HUES64 (cell line): ENCODE data around the gene UQCC2.

Experiments
- H3K27ac ChIP-seq: 2 replicates; pipeline ENCODE4 v1.7.0; 2013; ENCODE audit warnings: low read depth, low read length, inconsistent platforms
- H3K27me3 ChIP-seq: 2 replicates; pipeline ENCODE4 v1.6.1; 2013; ENCODE audit warnings: mild to moderate bottlenecking, low read length; ENCODE audit not compliant: insufficient read depth
- H3K36me3 ChIP-seq: 2 replicates; pipeline ENCODE4 v1.6.1; 2013; ENCODE audit warnings: mild to moderate bottlenecking, low read length; ENCODE audit not compliant: insufficient read depth
- H3K4me1 ChIP-seq: 2 replicates; pipeline ENCODE4 v1.6.1; 2013; ENCODE audit warnings: mild to moderate bottlenecking, low read length, moderate library complexity; ENCODE audit not compliant: insufficient read depth
- H3K4me3 ChIP-seq: 2 replicates; pipeline ENCODE4 v1.5.1; 2013; ENCODE audit warnings: mild to moderate bottlenecking, low read length, moderate library complexity
- H3K9ac ChIP-seq: 2 replicates; pipeline ENCODE4 v1.6.1; 2013; ENCODE audit warnings: mild to moderate bottlenecking, low read depth, low read length
- H3K9me3 ChIP-seq: 2 replicates; pipeline ENCODE4 v1.6.1; 2013; ENCODE audit warnings: low read depth, low read length; ENCODE audit not compliant: insufficient read depth
- WGBS: fragments of 150-250, 120-280 bp; methylation state at CpG from one replicate; pipeline ENCODE4 v1.1.7; 2013; ENCODE audit warnings: missing lambda C conversion rate; 5-methylcytosine and 5-hydroxymethylcytosine counted together

UQCC2 gene

GRCh38 chr6:33704215-33705066 lies 7.1 kb downstream of the UQCC2 start:
- no peak overlapping the region for H3K4me3 ChIP-seq
- no peak overlapping the region for H3K27ac ChIP-seq
- H3K9me3 ChIP-seq = no peaks in the 10 kb centered on the region
- H3K36me3 ChIP-seq = peaks cover 58% of the 10 kb centered on the region
- no peak overlapping the region for H3K9ac ChIP-seq
- 0 out of 2 replicates have a peak, but pooled peaks cover 3% of the 10 kb centered on the region for H3K4me1 ChIP-seq
- H3K27me3 ChIP-seq = no peaks in the 10 kb centered on the region
- 92% methylated on average over 11 of the region's 11 CpGs for WGBS

GRCh38 chr6:33702345-33702977 lies 9.0 kb downstream of the UQCC2 start:
- H3K9me3 ChIP-seq = no peaks in the 10 kb centered on the region
- WGBS = 100% methylated on average over 1 of the region's 1 CpG
- peaks cover 58% of the 10 kb centered on the region for H3K36me3 ChIP-seq
- H3K4me1 ChIP-seq = 0 out of 2 replicates have a peak, but pooled peaks cover 3% of the 10 kb centered on the region
- H3K4me3 ChIP-seq = no peak overlapping the region
- H3K27ac ChIP-seq = no peak overlapping the region
- H3K9ac ChIP-seq = no peak overlapping the region
- H3K27me3 ChIP-seq = no peaks in the 10 kb centered on the region

GRCh38 chr6:33700391-33701050 lies 11.0 kb downstream of the UQCC2 start:
- Histone ChIP-seq H3K9ac (no peak overlapping the region), H3K27me3 (no peaks in the 10 kb centered on the region), H3K27ac (no peak overlapping the region), H3K4me3 (no peak overlapping the region), H3K36me3 (peaks cover 70% of the 10 kb centered on the region), H3K4me1 (0 out of 2 replicates have a peak, but pooled peaks cover 3% of the 10 kb centered on the region), H3K9me3 (no peaks in the 10 kb centered on the region)
- 19% methylated on average over 8 of the region's 10 CpGs for WGBS

GRCh38 chr6:33699739-33700138 lies 11.8 kb downstream of the UQCC2 start:
- Histone ChIP-seq H3K4me1 (0 out of 2 replicates have a peak, but pooled peaks cover 3% of the 10 kb centered on the region), H3K36me3 (peaks cover 78% of the 10 kb centered on the region), H3K4me3 (no peak overlapping the region), H3K9me3 (no peaks in the 10 kb centered on the region), H3K27ac (no peak overlapping the region), H3K27me3 (no peaks in the 10 kb centered on the region), H3K9ac (no peak overlapping the region)
- WGBS = 96% methylated on average over 4 of the region's 5 CpGs

- H3K4me3 ChIP-seq = no peak overlapping the region
- H3K9ac ChIP-seq = no peak overlapping the region
- no peaks in the 10 kb centered on the region for H3K27me3 ChIP-seq
- H3K9me3 ChIP-seq = no peaks in the 10 kb centered on the region
- no peak overlapping the region for H3K27ac ChIP-seq
- peaks cover 78% of the 10 kb centered on the region for H3K36me3 ChIP-seq
- WGBS = 92% methylated on average over 7 of the region's 8 CpGs
- 0 out of 2 replicates have a peak, but pooled peaks cover 3% of the 10 kb centered on the region for H3K4me1 ChIP-seq
Measured at GRCh38 chr6:33699131-33699530, 12.4 kb downstream of the UQCC2 start.

GRCh38 chr6:33698494-33698893 lies 13.0 kb downstream of the UQCC2 start:
- 92% methylated on average over 9 of the region's 10 CpGs for WGBS
- Histone ChIP-seq H3K27ac (no peak overlapping the region), H3K27me3 (no peaks in the 10 kb centered on the region), H3K4me3 (no peak overlapping the region), H3K9ac (no peak overlapping the region), H3K9me3 (no peaks in the 10 kb centered on the region), H3K36me3 (peaks cover 78% of the 10 kb centered on the region), H3K4me1 (0 out of 2 replicates have a peak, but pooled peaks cover 3% of the 10 kb centered on the region)

- H3K27ac ChIP-seq = no peak overlapping the region
- H3K4me1 ChIP-seq = 0 out of 2 replicates have a peak, but pooled peaks cover 3% of the 10 kb centered on the region
- H3K9me3 ChIP-seq = no peaks in the 10 kb centered on the region
- H3K36me3 ChIP-seq = peaks cover 81% of the 10 kb centered on the region
- no peak overlapping the region for H3K4me3 ChIP-seq
- no peaks in the 10 kb centered on the region for H3K27me3 ChIP-seq
- 96% methylated on average over 10 of the region's 10 CpGs for WGBS
- no peak overlapping the region for H3K9ac ChIP-seq
Measured at GRCh38 chr6:33697845-33698244, 13.7 kb downstream of the UQCC2 start.

GRCh38 chr6:33696548-33697518 lies 14.7 kb downstream of the UQCC2 start:
- Histone ChIP-seq H3K9ac (no peak overlapping the region), H3K4me3 (no peak overlapping the region), H3K27ac (no peak overlapping the region), H3K36me3 (peaks cover 85% of the 10 kb centered on the region), H3K27me3 (no peaks in the 10 kb centered on the region), H3K9me3 (no peaks in the 10 kb centered on the region), H3K4me1 (0 out of 2 replicates have a peak, but pooled peaks cover 3% of the 10 kb centered on the region)
- 81% methylated on average over 15 of the region's 15 CpGs for WGBS

GRCh38 chr6:33696076-33696475 lies 15.4 kb downstream of the UQCC2 start:
- H3K9ac ChIP-seq = no peak overlapping the region
- H3K4me3 ChIP-seq = no peak overlapping the region
- no peak overlapping the region for H3K27ac ChIP-seq
- no peaks in the 10 kb centered on the region for H3K9me3 ChIP-seq
- WGBS = 95% methylated on average over 10 of the region's 10 CpGs
- 0 out of 2 replicates have a peak, but pooled peaks cover 3% of the 10 kb centered on the region for H3K4me1 ChIP-seq
- peaks cover 91% of the 10 kb centered on the region for H3K36me3 ChIP-seq
- H3K27me3 ChIP-seq = no peaks in the 10 kb centered on the region

GRCh38 chr6:33695451-33695887 lies 16.0 kb downstream of the UQCC2 start:
- no peaks in the 10 kb centered on the region for H3K27me3 ChIP-seq
- no peaks in the 10 kb centered on the region for H3K9me3 ChIP-seq
- no peak overlapping the region for H3K9ac ChIP-seq
- peaks cover 91% of the 10 kb centered on the region for H3K36me3 ChIP-seq
- H3K4me1 ChIP-seq = 0 out of 2 replicates have a peak, but pooled peaks cover 3% of the 10 kb centered on the region
- H3K4me3 ChIP-seq = no peak overlapping the region
- no peak overlapping the region for H3K27ac ChIP-seq
- 95% methylated on average over 16 of the region's 16 CpGs for WGBS
